Type B pancreatic cell (in vitro differentiated cells): Measurements from ENCODE around the gene EGLN3. TPM values are rescaled to one million over a fixed set of nuclear protein-coding genes. Genes with fewer than 3 reads are reported as not detected.
A peak's percentile ranks its signal among the peaks of the same experiment; 100 is the strongest.

Source experiments
- DNase-seq: peaks from one replicate; pipeline ENCODE4 v3.0.0; 2021; ENCODE audit warnings: mixed read lengths; ENCODE audit not compliant: unreplicated experiment; ENCODE audit errors: extremely low spot score
- H3K27ac Mint-ChIP-seq: 2 replicates; pipeline ENCODE4 v1.8.0; 2021; ENCODE audit warnings: mild to moderate bottlenecking, mixed read lengths
- H3K27me3 Mint-ChIP-seq: 2 replicates; pipeline ENCODE4 v1.8.0; 2021; ENCODE audit warnings: mixed read lengths
- H3K36me3 Mint-ChIP-seq: 2 replicates; pipeline ENCODE4 v1.8.0; 2021; ENCODE audit warnings: mixed read lengths
- H3K4me1 Mint-ChIP-seq: one replicate; pipeline ENCODE4 v1.8.0; 2021; ENCODE audit warnings: mixed read lengths; ENCODE audit not compliant: unreplicated experiment
- H3K4me3 Mint-ChIP-seq: 2 replicates; pipeline ENCODE4 v1.8.0; 2021; ENCODE audit warnings: mild to moderate bottlenecking, mixed read lengths
- H3K9me3 Mint-ChIP-seq: 2 replicates; pipeline ENCODE4 v1.8.0; 2021; ENCODE audit warnings: mixed read lengths
- total RNA-seq: library from RNA; stranded (reverse); gene quantifications from 2 replicates; pipeline ENCODE4 v1.2.1, GENCODE V29; 2021; ENCODE audit warnings: low replicate concordance
- TF ChIP-seq, protein P1 (sequence below): fragments of 200-600 bp; sonication (generic); conservative IDR thresholded peaks from 2 replicates; pipeline ENCODE4 v1.5.0; 2021; ENCODE audit warnings: antibody characterized with exemption, mild to moderate bottlenecking

The EGLN3 gene
- total RNA-seq, 1 donor from 2014 or later: 13.6 TPM

DNA sequence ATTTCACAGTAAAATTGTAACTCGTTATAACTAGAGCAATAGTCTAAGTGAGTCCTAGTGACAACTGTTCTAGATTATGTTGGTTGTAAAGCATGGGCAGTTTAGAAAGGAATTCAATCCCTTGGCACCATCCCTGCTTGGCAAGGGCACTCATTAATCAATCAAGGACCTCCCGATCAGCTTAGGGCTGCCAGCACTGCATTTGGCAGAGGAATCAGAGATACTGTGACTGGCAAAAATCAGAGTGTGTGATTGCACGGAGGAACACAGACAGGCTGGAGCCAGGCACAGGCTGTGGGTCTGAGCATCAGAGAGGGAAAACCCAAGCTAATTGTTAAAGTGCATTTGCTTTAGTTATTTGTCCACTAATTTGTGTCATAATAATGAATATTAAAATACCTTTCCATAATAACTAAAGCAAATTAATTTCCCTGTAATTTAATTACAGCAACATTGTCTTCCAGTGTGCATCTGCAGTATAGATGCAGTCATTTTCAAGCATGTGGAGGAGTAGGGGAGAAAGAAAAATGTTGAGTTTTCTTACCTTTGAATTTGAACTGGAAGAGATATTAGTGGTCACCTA is 3.2 kb upstream of the EGLN3 start:
- no peak overlapping the region for H3K4me3 Mint-ChIP-seq
- peaks cover 11% of the 10 kb centered on the region for H3K4me1 Mint-ChIP-seq
- no peak for DNase-seq
- H3K27ac Mint-ChIP-seq: no peak overlapping the region
- H3K27me3 Mint-ChIP-seq: peaks cover 34% of the 10 kb centered on the region
- no peaks in the 10 kb centered on the region for H3K9me3 Mint-ChIP-seq
- H3K36me3 Mint-ChIP-seq: no peaks in the 10 kb centered on the region
- TF ChIP-seq, protein P1, sequence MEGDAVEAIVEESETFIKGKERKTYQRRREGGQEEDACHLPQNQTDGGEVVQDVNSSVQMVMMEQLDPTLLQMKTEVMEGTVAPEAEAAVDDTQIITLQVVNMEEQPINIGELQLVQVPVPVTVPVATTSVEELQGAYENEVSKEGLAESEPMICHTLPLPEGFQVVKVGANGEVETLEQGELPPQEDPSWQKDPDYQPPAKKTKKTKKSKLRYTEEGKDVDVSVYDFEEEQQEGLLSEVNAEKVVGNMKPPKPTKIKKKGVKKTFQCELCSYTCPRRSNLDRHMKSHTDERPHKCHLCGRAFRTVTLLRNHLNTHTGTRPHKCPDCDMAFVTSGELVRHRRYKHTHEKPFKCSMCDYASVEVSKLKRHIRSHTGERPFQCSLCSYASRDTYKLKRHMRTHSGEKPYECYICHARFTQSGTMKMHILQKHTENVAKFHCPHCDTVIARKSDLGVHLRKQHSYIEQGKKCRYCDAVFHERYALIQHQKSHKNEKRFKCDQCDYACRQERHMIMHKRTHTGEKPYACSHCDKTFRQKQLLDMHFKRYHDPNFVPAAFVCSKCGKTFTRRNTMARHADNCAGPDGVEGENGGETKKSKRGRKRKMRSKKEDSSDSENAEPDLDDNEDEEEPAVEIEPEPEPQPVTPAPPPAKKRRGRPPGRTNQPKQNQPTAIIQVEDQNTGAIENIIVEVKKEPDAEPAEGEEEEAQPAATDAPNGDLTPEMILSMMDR: no peak

DNA sequence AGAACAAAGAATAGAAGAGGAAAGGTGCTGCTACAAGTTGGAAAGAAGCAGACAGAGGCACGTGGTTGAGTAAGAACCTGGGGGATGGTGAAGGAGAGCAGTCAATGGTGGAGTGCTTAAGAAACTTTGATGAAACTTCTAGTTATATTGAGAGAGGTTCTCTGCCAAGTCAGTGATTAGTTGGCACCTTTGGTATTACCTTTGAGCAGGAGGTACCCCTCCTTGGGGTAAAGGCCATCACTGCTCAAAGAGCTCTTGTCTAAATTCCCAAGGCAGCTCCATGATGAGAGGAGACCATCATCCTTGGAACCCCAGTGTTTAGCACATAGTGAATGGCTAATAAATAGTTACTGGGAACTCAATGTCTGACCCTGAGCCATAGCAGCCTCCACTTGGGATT is 1.7 kb upstream of the EGLN3 start:
- TF ChIP-seq, protein P1: no peak
- peak overlapping the region; percentile 40 for H3K4me3 Mint-ChIP-seq
- H3K4me1 Mint-ChIP-seq: peaks cover 18% of the 10 kb centered on the region
- no peaks in the 10 kb centered on the region for H3K36me3 Mint-ChIP-seq
- no peak for DNase-seq
- no peak overlapping the region for H3K27ac Mint-ChIP-seq
- no peaks in the 10 kb centered on the region for H3K9me3 Mint-ChIP-seq
- peaks cover 46% of the 10 kb centered on the region for H3K27me3 Mint-ChIP-seq

GRCh38 chr14:33951183-33951840 is 438 bp upstream of the EGLN3 start:
- TF ChIP-seq, protein P1: no peak
- Mint-ChIP-seq H3K27me3 (peaks cover 49% of the 10 kb centered on the region), H3K4me3 (peak overlapping the region; percentile 93), H3K9me3 (no peaks in the 10 kb centered on the region), H3K27ac (peak overlapping the region; percentile 82), H3K36me3 (no peaks in the 10 kb centered on the region), H3K4me1 (peaks cover 25% of the 10 kb centered on the region)
- no peak for DNase-seq

- peak overlapping the region; percentile 93 for H3K4me3 Mint-ChIP-seq
- no peak for DNase-seq
- H3K27ac Mint-ChIP-seq: no peak overlapping the region
- TF ChIP-seq, protein P1: no peak
- peaks cover 30% of the 10 kb centered on the region for H3K4me1 Mint-ChIP-seq
- no peaks in the 10 kb centered on the region for H3K36me3 Mint-ChIP-seq
- no peaks in the 10 kb centered on the region for H3K9me3 Mint-ChIP-seq
- H3K27me3 Mint-ChIP-seq: peaks cover 44% of the 10 kb centered on the region
Observed at GRCh38 chr14:33949411-33949893, 1.4 kb downstream of the EGLN3 start.

- Mint-ChIP-seq H3K9me3 (no peaks in the 10 kb centered on the region), H3K4me1 (peaks cover 30% of the 10 kb centered on the region), H3K4me3 (peak overlapping the region; percentile 93), H3K27me3 (peaks cover 44% of the 10 kb centered on the region), H3K36me3 (no peaks in the 10 kb centered on the region), H3K27ac (no peak overlapping the region)
- DNase-seq: no peak
- TF ChIP-seq, protein P1: no peak
Observed at GRCh38 chr14:33948869-33949408, 1.9 kb downstream of the EGLN3 start.
